Testis (tissue), 2 donors: Measurements from ENCODE around the gene TMEM80.

Source experiments
- POLR2A ChIP-seq: fragments of 450-650 bp; IDR thresholded peaks from one replicate; pipeline ENCODE4 v1.6.1; 2017; ENCODE audit warnings: antibody characterized with exemption, mild to moderate bottlenecking, moderate library complexity
- TF ChIP-seq, protein P1 (sequence below), 3 experiments: fragments of 450-650 bp in 2 of 3; fragments of 200-600 bp in 1 of 3; sonication (generic) in 1 of 3; IDR thresholded peaks; one replicate each; pipeline ENCODE4 v1.5.1; 2016 to 2019; ENCODE audit warnings: antibody characterized with exemption in 3 of 3, mild to moderate bottlenecking in 2 of 3, moderate library complexity in 1 of 3

GRCh38 chr11:723120-723883, 27.7 kb downstream of the TMEM80 start:
- TF ChIP-seq, protein P1, sequence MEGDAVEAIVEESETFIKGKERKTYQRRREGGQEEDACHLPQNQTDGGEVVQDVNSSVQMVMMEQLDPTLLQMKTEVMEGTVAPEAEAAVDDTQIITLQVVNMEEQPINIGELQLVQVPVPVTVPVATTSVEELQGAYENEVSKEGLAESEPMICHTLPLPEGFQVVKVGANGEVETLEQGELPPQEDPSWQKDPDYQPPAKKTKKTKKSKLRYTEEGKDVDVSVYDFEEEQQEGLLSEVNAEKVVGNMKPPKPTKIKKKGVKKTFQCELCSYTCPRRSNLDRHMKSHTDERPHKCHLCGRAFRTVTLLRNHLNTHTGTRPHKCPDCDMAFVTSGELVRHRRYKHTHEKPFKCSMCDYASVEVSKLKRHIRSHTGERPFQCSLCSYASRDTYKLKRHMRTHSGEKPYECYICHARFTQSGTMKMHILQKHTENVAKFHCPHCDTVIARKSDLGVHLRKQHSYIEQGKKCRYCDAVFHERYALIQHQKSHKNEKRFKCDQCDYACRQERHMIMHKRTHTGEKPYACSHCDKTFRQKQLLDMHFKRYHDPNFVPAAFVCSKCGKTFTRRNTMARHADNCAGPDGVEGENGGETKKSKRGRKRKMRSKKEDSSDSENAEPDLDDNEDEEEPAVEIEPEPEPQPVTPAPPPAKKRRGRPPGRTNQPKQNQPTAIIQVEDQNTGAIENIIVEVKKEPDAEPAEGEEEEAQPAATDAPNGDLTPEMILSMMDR (IDR thresholded peaks at IDR 0.05), result peak; percentile 62 to 87 (median 75)
- no peak for TF ChIP-seq POLR2A
